Activated B cell treated with CpG ODN at 0.5 μM for 24 hours (primary cell): ENCODE measurements around the gene GABBR2. TPM values are rescaled to one million over a fixed set of nuclear protein-coding genes. Genes with fewer than 3 reads are reported as not detected.
"Not testable (repeated sequence)": the region's sequence is repeated elsewhere in the genome, so short reads cannot be mapped to it uniquely, and the experiment has no call there.

Source experiments
- ATAC-seq: fragments of 200-7000 bp; cut with Tn5 transposase; one replicate; pipeline ENCODE4 v1.10.0; 2021; ENCODE audit warnings: low read depth, mild to moderate bottlenecking, moderate library complexity
- CTCF ChIA-PET: fragments of 350-600 bp; sonication (Branson Sonifier 250); formaldehyde crosslinking; loops from one replicate; lab custom pipeline; 2021; ENCODE audit warnings: antibody characterized with exemption; lab: Charles Lee
- POLR2A ChIA-PET: fragments of 350-600 bp; sonication (Branson Sonifier 250); formaldehyde crosslinking; loops from one replicate; lab custom pipeline; 2021; ENCODE audit warnings: antibody characterized with exemption; lab: Charles Lee
- DNase-seq: peaks from one replicate; pipeline ENCODE4 v3.0.0; 2022
- H3K27ac Mint-ChIP-seq: one replicate; pipeline ENCODE4 v1.8.0; 2020; ENCODE audit warnings: mixed read lengths
- H3K27me3 Mint-ChIP-seq: one replicate; pipeline ENCODE4 v1.8.0; 2021; ENCODE audit warnings: mixed read lengths
- H3K36me3 Mint-ChIP-seq: one replicate; pipeline ENCODE4 v1.8.0; 2021; ENCODE audit warnings: low read depth, mixed read lengths
- H3K4me1 Mint-ChIP-seq: one replicate; pipeline ENCODE4 v1.8.0; 2021; ENCODE audit warnings: mixed read lengths
- H3K4me3 Mint-ChIP-seq: one replicate; pipeline ENCODE4 v1.8.0; 2020; ENCODE audit warnings: mild to moderate bottlenecking, mixed read lengths
- H3K9me3 Mint-ChIP-seq: one replicate; pipeline ENCODE4 v1.8.0; 2020; ENCODE audit warnings: mixed read lengths
- intact Hi-C: fragments of 100-400 bp; cut with micrococcal nuclease; formaldehyde crosslinking; loops from one replicate; pipeline ENCODE4 v1.15.1; 2024
- total RNA-seq: library from RNA; stranded (reverse); gene quantifications from 2 replicates; pipeline ENCODE4 v1.2.3, GENCODE V29; 2022
- TF ChIP-seq, protein P1 (sequence below): fragments of 200-600 bp; IDR thresholded peaks from one replicate; pipeline ENCODE4 v1.8.0; 2022; ENCODE audit warnings: antibody characterized with exemption, mild to moderate bottlenecking

GABBR2 gene
- total RNA-seq, 1 donor from 2014 or later: not detected

DNA sequence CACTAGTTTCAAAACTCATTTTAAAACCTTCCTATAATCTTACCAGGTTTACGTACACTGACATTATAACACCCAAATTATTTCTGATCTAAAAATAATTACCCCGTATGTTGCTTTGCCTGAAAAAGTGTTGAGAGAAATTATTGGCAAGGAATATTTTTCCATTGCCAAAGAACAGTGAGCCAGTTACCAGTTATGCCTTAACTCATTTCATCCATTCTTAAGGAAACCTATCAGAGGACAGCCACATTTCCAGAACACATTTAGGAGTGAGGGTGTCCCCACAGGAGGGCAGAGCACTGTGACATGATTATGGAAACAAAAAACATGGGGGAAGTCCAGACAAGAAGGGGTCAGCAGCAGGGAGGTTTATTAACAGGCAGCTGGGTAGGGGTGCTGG, 52.2 kb downstream of the GABBR2 start:
- POLR2A ChIA-PET: no interaction called here
- intact Hi-C loops: no loop called here
- CTCF ChIA-PET: no interaction called here
- Mint-ChIP-seq H3K27me3 (no peaks in the 10 kb centered on the region), H3K27ac (no peak overlapping the region), H3K36me3 (no peaks in the 10 kb centered on the region), H3K4me3 (no peak overlapping the region), H3K4me1 (no peaks in the 10 kb centered on the region), H3K9me3 (peaks cover 2% of the 10 kb centered on the region)
- DNase-seq (no peak), ATAC-seq (no peak)
- TF ChIP-seq, protein P1, sequence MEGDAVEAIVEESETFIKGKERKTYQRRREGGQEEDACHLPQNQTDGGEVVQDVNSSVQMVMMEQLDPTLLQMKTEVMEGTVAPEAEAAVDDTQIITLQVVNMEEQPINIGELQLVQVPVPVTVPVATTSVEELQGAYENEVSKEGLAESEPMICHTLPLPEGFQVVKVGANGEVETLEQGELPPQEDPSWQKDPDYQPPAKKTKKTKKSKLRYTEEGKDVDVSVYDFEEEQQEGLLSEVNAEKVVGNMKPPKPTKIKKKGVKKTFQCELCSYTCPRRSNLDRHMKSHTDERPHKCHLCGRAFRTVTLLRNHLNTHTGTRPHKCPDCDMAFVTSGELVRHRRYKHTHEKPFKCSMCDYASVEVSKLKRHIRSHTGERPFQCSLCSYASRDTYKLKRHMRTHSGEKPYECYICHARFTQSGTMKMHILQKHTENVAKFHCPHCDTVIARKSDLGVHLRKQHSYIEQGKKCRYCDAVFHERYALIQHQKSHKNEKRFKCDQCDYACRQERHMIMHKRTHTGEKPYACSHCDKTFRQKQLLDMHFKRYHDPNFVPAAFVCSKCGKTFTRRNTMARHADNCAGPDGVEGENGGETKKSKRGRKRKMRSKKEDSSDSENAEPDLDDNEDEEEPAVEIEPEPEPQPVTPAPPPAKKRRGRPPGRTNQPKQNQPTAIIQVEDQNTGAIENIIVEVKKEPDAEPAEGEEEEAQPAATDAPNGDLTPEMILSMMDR: no peak

- CTCF ChIA-PET, H3K27me3 Mint-ChIP-seq, H3K36me3 Mint-ChIP-seq, H3K9me3 Mint-ChIP-seq, ATAC-seq, DNase-seq, POLR2A ChIA-PET, H3K27ac Mint-ChIP-seq, H3K4me3 Mint-ChIP-seq, intact Hi-C loops, H3K4me1 Mint-ChIP-seq: not testable (repeated sequence)
Measured at GRCh38 chr9:98655428-98655827, 53.3 kb downstream of the GABBR2 start.

DNA sequence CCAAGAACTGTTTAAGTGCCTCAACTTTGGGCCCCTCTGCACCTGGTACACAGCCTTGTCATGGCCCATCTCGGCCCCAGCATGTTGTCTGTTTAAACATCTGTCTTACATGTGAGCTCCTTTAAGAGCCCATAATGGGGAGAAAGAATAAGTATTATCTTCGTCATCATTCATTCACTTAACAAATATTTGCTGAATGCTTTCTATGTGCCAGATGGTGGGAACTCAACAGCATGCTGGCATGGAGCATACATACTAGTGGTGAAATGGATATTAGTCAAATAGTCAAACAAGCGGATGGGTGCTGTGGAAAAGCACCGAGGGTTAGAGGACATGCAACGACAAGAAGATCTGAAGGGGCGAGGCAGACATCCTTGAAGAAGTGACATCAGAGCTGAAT, 54.5 kb downstream of the GABBR2 start:
- H3K27ac Mint-ChIP-seq: no peak overlapping the region
- CTCF ChIA-PET: no interaction called here
- ATAC-seq: no peak

DNA sequence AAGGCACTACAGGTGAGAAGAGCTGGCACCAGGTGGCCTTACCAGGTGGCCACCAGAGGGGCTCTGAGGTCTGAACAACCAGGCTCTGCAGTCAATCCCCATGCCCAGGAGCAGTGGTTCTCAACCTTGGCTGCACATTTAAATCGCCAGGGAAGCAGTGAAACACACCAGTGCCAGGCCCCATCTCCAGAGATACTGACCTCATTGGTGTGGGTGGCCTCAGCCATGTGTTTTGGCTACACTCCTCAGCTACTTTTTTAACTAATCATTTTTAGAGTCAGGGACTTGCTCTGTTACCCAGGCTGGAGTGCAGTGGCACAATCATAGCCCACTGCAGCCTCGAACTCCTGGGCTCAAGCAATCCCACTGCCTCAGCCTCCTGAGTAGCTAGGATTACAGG, 56.0 kb downstream of the GABBR2 start:
- H3K27ac Mint-ChIP-seq: no peak overlapping the region
- intact Hi-C loops: no loop called here
- DNase-seq (no peak), ATAC-seq (no peak)
- TF ChIP-seq, protein P1: no peak
- H3K9me3 Mint-ChIP-seq: peaks cover 2% of the 10 kb centered on the region
- H3K36me3 Mint-ChIP-seq: no peaks in the 10 kb centered on the region
- no peaks in the 10 kb centered on the region for H3K4me1 Mint-ChIP-seq
- H3K4me3 Mint-ChIP-seq: no peak overlapping the region
- ChIA-PET POLR2A (no interaction called here), CTCF (no interaction called here)
- peaks cover 15% of the 10 kb centered on the region for H3K27me3 Mint-ChIP-seq

More for the DNA sequence above, 54.5 kb downstream of the GABBR2 start:
- H3K9me3 Mint-ChIP-seq: peaks cover 2% of the 10 kb centered on the region
- POLR2A ChIA-PET: no interaction called here
- no peaks in the 10 kb centered on the region for H3K36me3 Mint-ChIP-seq
- TF ChIP-seq, protein P1: no peak
- peaks cover 12% of the 10 kb centered on the region for H3K27me3 Mint-ChIP-seq
- intact Hi-C loops: no loop called here
- no peak overlapping the region for H3K4me3 Mint-ChIP-seq
- H3K4me1 Mint-ChIP-seq: no peaks in the 10 kb centered on the region
- DNase-seq: no peak

DNA sequence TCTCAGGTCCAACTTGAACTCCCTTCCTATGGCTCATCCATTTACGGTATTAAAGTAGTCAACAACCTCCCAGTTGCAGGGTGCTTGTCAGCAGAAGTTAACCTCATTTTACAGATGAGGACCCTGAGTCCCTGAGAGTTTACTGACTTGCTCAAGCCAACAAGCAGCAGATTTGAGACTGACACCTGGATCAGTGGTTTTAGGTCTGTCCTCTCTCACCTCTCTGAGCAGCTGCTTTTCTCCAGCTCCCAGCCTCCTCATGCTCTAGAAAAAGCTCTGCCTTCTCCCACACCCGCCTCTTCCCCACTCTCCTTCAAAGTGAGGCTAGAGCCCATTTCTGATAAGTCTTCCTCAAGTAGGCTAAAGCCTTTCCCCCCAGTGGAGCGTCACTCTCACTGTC, 56.4 kb downstream of the GABBR2 start:
- H3K27ac Mint-ChIP-seq: no peak overlapping the region
- ChIA-PET CTCF (no interaction called here), POLR2A (no interaction called here)
- intact Hi-C loops: no loop called here
- TF ChIP-seq, protein P1: no peak
- ATAC-seq (no peak), DNase-seq (no peak)
- H3K4me3 Mint-ChIP-seq: no peak overlapping the region
- no peaks in the 10 kb centered on the region for H3K36me3 Mint-ChIP-seq
- peaks cover 2% of the 10 kb centered on the region for H3K9me3 Mint-ChIP-seq
- H3K4me1 Mint-ChIP-seq: no peaks in the 10 kb centered on the region
- H3K27me3 Mint-ChIP-seq: peaks cover 15% of the 10 kb centered on the region

GRCh38 chr9:98647236-98647635, 61.5 kb downstream of the GABBR2 start:
- no peak for DNase-seq
- no peak overlapping the region for H3K27ac Mint-ChIP-seq
- no peak overlapping the region for H3K4me3 Mint-ChIP-seq
- TF ChIP-seq, protein P1: no peak
- no peaks in the 10 kb centered on the region for H3K9me3 Mint-ChIP-seq
- CTCF ChIA-PET: no interaction called here
- intact Hi-C loops: no loop called here
- H3K4me1 Mint-ChIP-seq: no peaks in the 10 kb centered on the region
- POLR2A ChIA-PET: no interaction called here
- H3K27me3 Mint-ChIP-seq: peaks cover 29% of the 10 kb centered on the region
- ATAC-seq: no peak
- H3K36me3 Mint-ChIP-seq: no peaks in the 10 kb centered on the region
